BLaER1 treated with 17β-estradiol and CSF1 and Interleukin-3, amounts not matched to agents 10 nM and 100 nM (cell line): ENCODE measurements around the gene NOL12.

Experiments used
- H3K27ac ChIP-seq, 11 experiments: shearing (Covaris generic); formaldehyde crosslinking; 2 replicates each; pipeline ENCODE4 v1.8.1; 2022
- H3K27me3 ChIP-seq, 11 experiments: shearing (Covaris generic); formaldehyde crosslinking; 2 replicates each; pipeline ENCODE4 v1.8.1; 2022
- H3K36me3 ChIP-seq, 11 experiments: shearing (Covaris generic); formaldehyde crosslinking; 2 replicates each; pipeline ENCODE4 v1.8.1; 2022
- H3K4me1 ChIP-seq, 10 experiments: shearing (Covaris generic); formaldehyde crosslinking; 2 replicates each; pipeline ENCODE4 v1.8.1; 2022
- H3K4me2 ChIP-seq, 11 experiments: shearing (Covaris generic); formaldehyde crosslinking; 2 replicates each; pipeline ENCODE4 v1.8.1; 2022
- H3K4me3 ChIP-seq, 10 experiments: shearing (Covaris generic); formaldehyde crosslinking; 2 replicates each; pipeline ENCODE4 v1.8.1; 2022
- H3K9ac ChIP-seq, 11 experiments: shearing (Covaris generic); formaldehyde crosslinking; 2 replicates each; pipeline ENCODE4 v1.8.1; 2022
- H3K9me3 ChIP-seq, 11 experiments: shearing (Covaris generic); formaldehyde crosslinking; replicated peaks in 1 of 11; 2 replicates each; pipeline ENCODE4 v1.8.1; 2022
- H4K20me1 ChIP-seq, 11 experiments: shearing (Covaris generic); formaldehyde crosslinking; 2 replicates each; pipeline ENCODE4 v1.8.1; 2022
- Cebpa-rat ChIP-seq, 11 experiments: shearing (Covaris generic); IDR thresholded peaks; 2 replicates each; pipeline ENCODE4 v1.8.1; 2022

The NOL12 gene

DNA sequence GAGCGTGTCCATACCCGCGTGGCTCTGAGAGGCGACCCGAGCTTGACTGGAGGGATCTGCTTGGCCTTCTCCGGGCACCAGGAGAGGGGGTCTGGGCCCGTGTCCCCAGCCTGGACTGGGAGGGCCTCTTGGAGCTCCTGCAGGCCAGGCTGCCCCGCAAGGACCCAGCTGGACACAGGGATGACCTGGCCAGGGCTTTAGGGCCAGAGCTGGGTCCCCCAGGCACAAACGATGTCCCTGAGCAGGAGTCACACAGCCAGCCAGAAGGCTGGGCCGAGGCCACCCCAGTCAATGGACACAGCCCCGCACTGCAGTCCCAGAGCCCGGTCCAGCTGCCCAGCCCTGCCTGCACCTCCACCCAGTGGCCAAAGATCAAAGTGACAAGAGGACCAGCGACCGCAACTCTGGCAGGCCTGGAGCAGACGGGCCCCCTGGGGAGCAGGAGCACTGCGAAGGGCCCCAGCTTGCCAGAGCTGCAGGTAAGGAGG is 48.9 kb downstream of the NOL12 start:
- H3K9ac ChIP-seq: peak overlapping the region; percentile 38 to 75 (median 54); a peak in 19 of 22 replicates
- H3K4me1 ChIP-seq: peaks cover 59 to 100% (median 96%) of the 10 kb centered on the region in 10 experiments
- peak overlapping the region in 10 of 11 experiments; percentile 29 to 99 (median 92); a peak in 20 of 22 replicates for H3K27ac ChIP-seq
- no peak for TF ChIP-seq Cebpa-rat (IDR thresholded peaks at IDR 0.05)
- no peaks in the 10 kb centered on the region for H4K20me1 ChIP-seq
- peak overlapping the region; percentile 18 to 95 (median 80); a peak in 21 of 22 replicates for H3K4me2 ChIP-seq
- no peaks in the 10 kb centered on the region for H3K27me3 ChIP-seq
- no peaks in the 10 kb centered on the region; a peak in 1 of 22 replicates for H3K36me3 ChIP-seq
- H3K4me3 ChIP-seq: no peak overlapping the region
- no peaks in the 10 kb centered on the region for H3K9me3 ChIP-seq

- H3K4me1 ChIP-seq: peaks cover 72 to 100% (median 96%) of the 10 kb centered on the region in 10 experiments
- H3K36me3 ChIP-seq: no peaks in the 10 kb centered on the region; a peak in 1 of 22 replicates
- H3K4me3 ChIP-seq: peak overlapping the region in 2 of 10 experiments; percentile 20 to 29; a peak in 3 of 20 replicates
- H3K27ac ChIP-seq: peak overlapping the region; percentile 36 to 100 (median 83); a peak in 21 of 22 replicates
- no peak for TF ChIP-seq Cebpa-rat (IDR thresholded peaks at IDR 0.05)
- no peaks in the 10 kb centered on the region for H3K27me3 ChIP-seq
- H3K9ac ChIP-seq: peak overlapping the region; percentile 49 to 99 (median 64); a peak in 21 of 22 replicates
- H3K4me2 ChIP-seq: peak overlapping the region; percentile 79 to 97 (median 89)
- no peaks in the 10 kb centered on the region for H3K9me3 ChIP-seq
- H4K20me1 ChIP-seq: no peaks in the 10 kb centered on the region
These were observed 52.9 kb downstream of the NOL12 start for GRCh38 chr22:37739035-37739434.

GRCh38 chr22:37739611-37740049 is 53.5 kb downstream of the NOL12 start:
- peaks cover 72 to 100% (median 96%) of the 10 kb centered on the region in 10 experiments for H3K4me1 ChIP-seq

GRCh38 chr22:37740455-37741311 is 54.5 kb downstream of the NOL12 start:
- Histone ChIP-seq H3K4me1 (peaks cover 77 to 100% (median 95%) of the 10 kb centered on the region in 10 experiments), H3K9ac (peak overlapping the region; percentile 33 to 99 (median 65); a peak in 18 of 22 replicates), H3K27me3 (no peaks in the 10 kb centered on the region), H3K36me3 (no peaks in the 10 kb centered on the region), H3K4me2 (peak overlapping the region; percentile 79 to 97 (median 89)), H3K9me3 (no peaks in the 10 kb centered on the region), H3K27ac (peak overlapping the region in 10 of 11 experiments; percentile 68 to 100 (median 83); a peak in 19 of 22 replicates), H3K4me3 (peak overlapping the region in 1 of 10 experiments; percentile 15; a peak in 2 of 20 replicates), H4K20me1 (no peaks in the 10 kb centered on the region)
- TF ChIP-seq Cebpa-rat (IDR thresholded peaks at IDR 0.05): no peak

More at GRCh38 chr22:37739611-37740049, 53.5 kb downstream of the NOL12 start:
- Histone ChIP-seq H3K27ac (peak overlapping the region; percentile 36 to 100 (median 83); a peak in 21 of 22 replicates), H3K9me3 (no peaks in the 10 kb centered on the region), H3K27me3 (no peaks in the 10 kb centered on the region), H3K36me3 (no peaks in the 10 kb centered on the region; a peak in 1 of 22 replicates), H3K9ac (peak overlapping the region in 10 of 11 experiments; percentile 53 to 99 (median 65); a peak in 20 of 22 replicates), H3K4me2 (peak overlapping the region; percentile 79 to 97 (median 89)), H4K20me1 (no peaks in the 10 kb centered on the region), H3K4me3 (peak overlapping the region in 3 of 10 experiments; percentile 7 to 29 (median 20); a peak in 6 of 20 replicates)
- TF ChIP-seq Cebpa-rat (IDR thresholded peaks at IDR 0.05): peak in 9 of 11 experiments; percentile 32 to 75 (median 56); a peak in 10 of 22 replicates

DNA sequence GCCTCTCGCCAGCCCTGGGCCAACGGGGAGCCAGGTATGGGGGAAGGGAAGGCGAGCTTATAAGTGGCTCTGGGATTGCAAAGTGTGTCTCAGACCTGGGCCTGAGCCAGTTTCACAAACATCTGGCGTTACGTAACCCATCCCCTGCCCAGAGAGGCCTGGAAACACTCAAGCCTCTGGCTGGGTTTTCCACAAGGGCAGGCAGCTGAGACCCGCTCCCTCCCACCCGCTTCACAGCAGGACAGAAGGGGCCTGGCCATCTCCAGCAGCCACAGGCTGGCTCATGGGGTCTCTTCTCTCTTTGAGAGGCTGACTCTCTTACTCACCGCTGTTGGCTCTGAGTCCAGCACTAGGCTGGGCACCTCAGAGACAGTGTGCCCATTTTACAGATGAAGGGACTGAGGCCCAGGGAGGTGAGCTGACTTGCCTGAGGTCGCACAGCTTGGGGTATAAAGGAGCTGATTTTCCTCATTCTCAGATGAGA is 55.2 kb downstream of the NOL12 start:
- Histone ChIP-seq H3K4me1 (peaks cover 76 to 93% (median 89%) of the 10 kb centered on the region in 10 experiments), H4K20me1 (no peaks in the 10 kb centered on the region), H3K4me2 (peak overlapping the region; percentile 79 to 97 (median 89)), H3K9me3 (no peaks in the 10 kb centered on the region), H3K4me3 (peak overlapping the region in 1 of 10 experiments; percentile 15; a peak in 2 of 20 replicates), H3K36me3 (no peaks in the 10 kb centered on the region), H3K27ac (peak overlapping the region in 10 of 11 experiments; percentile 34 to 100 (median 83); a peak in 19 of 22 replicates), H3K9ac (peak overlapping the region; percentile 33 to 99 (median 65); a peak in 19 of 22 replicates), H3K27me3 (no peaks in the 10 kb centered on the region)
- TF ChIP-seq Cebpa-rat (IDR thresholded peaks at IDR 0.05): peak in 7 of 11 experiments; percentile 47 to 74 (median 62); a peak in 10 of 22 replicates

- H3K36me3 ChIP-seq: peaks cover 0 to 1% (median 0%) of the 10 kb centered on the region in 11 experiments; a peak in 1 of 22 replicates
- H4K20me1 ChIP-seq: peaks cover under 1 to 10% (median 5%) of the 10 kb centered on the region in 11 experiments; a peak in 19 of 22 replicates
- H3K4me2 ChIP-seq: peak overlapping the region; percentile 79 to 97 (median 89)
- H3K27ac ChIP-seq: peak overlapping the region in 9 of 11 experiments; percentile 22 to 100 (median 83); a peak in 17 of 22 replicates
- H3K4me1 ChIP-seq: peaks cover 76 to 89% (median 85%) of the 10 kb centered on the region in 10 experiments
- no peak for TF ChIP-seq Cebpa-rat (IDR thresholded peaks at IDR 0.05)
- no peaks in the 10 kb centered on the region for H3K27me3 ChIP-seq
- H3K9ac ChIP-seq: peak overlapping the region in 10 of 11 experiments; percentile 0 to 99 (median 40); a peak in 13 of 22 replicates
- no peaks in the 10 kb centered on the region for H3K9me3 ChIP-seq
- peak overlapping the region in 2 of 10 experiments; percentile 6 to 32; a peak in 3 of 20 replicates for H3K4me3 ChIP-seq
These were observed 56.4 kb downstream of the NOL12 start for GRCh38 chr22:37742376-37743171.
